ENCODE data around the gene HDAC4. TPM values are rescaled to one million over a fixed set of nuclear protein-coding genes. Genes with fewer than 3 reads are reported as not detected.

HDAC4 gene
- total RNA-seq, 1 experiment from 2014 or later: 61.5 TPM

DNA sequence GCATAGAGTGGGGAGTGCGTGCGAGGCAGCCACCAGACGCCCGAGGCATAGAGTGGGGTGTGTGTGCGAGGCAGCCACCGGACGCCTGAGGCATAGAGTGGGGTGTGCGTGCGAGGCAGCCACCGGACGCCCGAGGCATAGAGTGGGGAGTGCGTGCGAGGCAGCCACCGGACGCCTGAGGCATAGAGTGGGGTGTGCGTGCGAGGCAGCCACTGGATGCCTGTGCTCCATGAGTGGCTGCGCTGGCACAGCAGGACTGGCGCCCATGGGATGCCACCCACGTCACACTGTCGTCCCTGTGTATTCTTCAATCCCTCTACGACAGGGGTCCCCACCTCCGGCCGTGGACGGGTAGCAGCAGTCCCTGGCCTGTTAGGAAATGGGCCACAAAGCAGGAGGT, 221.9 kb downstream of the HDAC4 start:
- intact Hi-C loops (cut with micrococcal nuclease; ENCODE audit: unreplicated experiment): no loop called here
- Histone ChIP-seq H3K4me3 (no peak overlapping the region), H3K9me3 (ENCODE audit: insufficient read depth, low read depth) (no peaks in the 10 kb centered on the region), H3K4me2 (no peak overlapping the region), H3K27me3 (ENCODE audit: insufficient read depth, low read depth) (no peaks in the 10 kb centered on the region), H3K4me1 (replicated peaks; ENCODE audit: insufficient read depth) (no peaks in the 10 kb centered on the region), H3K9me2 (ENCODE audit: insufficient read depth) (no peaks in the 10 kb centered on the region), H3K79me2 (ENCODE audit: low read depth) (no peaks in the 10 kb centered on the region), H2AFZ (no peak overlapping the region), H3K36me3 (ENCODE audit: low read depth) (no peaks in the 10 kb centered on the region), H3K27ac (no peak overlapping the region), H4K20me1 (ENCODE audit: insufficient read depth) (no peaks in the 10 kb centered on the region; the same call in 1 of the 2 replicates), H3F3A (ENCODE audit: insufficient read depth, low read depth) (no peaks in the 10 kb centered on the region)
- no peak for DNase-seq
- no TSS peak for BruUV-seq (replicated peaks)
- POLR2A ChIA-PET (ENCODE audit: unreplicated experiment): no interaction called here
- CTCF ChIA-PET: no interaction called here
- no peak for TF ChIP-seq CTCF (conservative IDR thresholded peaks at IDR 0.05)
- no peak for TF ChIP-seq EZH2 (IDR thresholded peaks at IDR 0.05; ENCODE audit: low read depth)

- H3F3A ChIP-seq (ENCODE audit: insufficient read depth, low read depth): no peaks in the 10 kb centered on the region
- H3K9me3 ChIP-seq (ENCODE audit: insufficient read depth, low read depth): no peaks in the 10 kb centered on the region
- H3K4me2 ChIP-seq: no peak overlapping the region
- ChIA-PET CTCF (no interaction called here), POLR2A (ENCODE audit: unreplicated experiment) (no interaction called here)
- no peaks in the 10 kb centered on the region for H3K4me1 ChIP-seq (replicated peaks; ENCODE audit: insufficient read depth)
- intact Hi-C loops (cut with micrococcal nuclease; ENCODE audit: unreplicated experiment): no loop called here
- H3K4me3 ChIP-seq: no peak overlapping the region
- no peak for DNase-seq
- no TSS peak for BruUV-seq (replicated peaks)
- H3K9me2 ChIP-seq (ENCODE audit: insufficient read depth): peaks cover 2% of the 10 kb centered on the region; the same call in 1 of the 2 replicates
- no peaks in the 10 kb centered on the region for H3K36me3 ChIP-seq (ENCODE audit: low read depth)
- H3K27ac ChIP-seq: no peak overlapping the region
- no peaks in the 10 kb centered on the region for H3K79me2 ChIP-seq (ENCODE audit: low read depth)
- H2AFZ ChIP-seq: no peak overlapping the region
- no peak for TF ChIP-seq EZH2 (IDR thresholded peaks at IDR 0.05; ENCODE audit: low read depth)
- TF ChIP-seq CTCF (conservative IDR thresholded peaks at IDR 0.05): no peak
- no peaks in the 10 kb centered on the region for H3K27me3 ChIP-seq (ENCODE audit: insufficient read depth, low read depth)
- no peaks in the 10 kb centered on the region; the same call in 1 of the 2 replicates for H4K20me1 ChIP-seq (ENCODE audit: insufficient read depth)
Observed at GRCh38 chr2:239178484-239178883, 222.3 kb downstream of the HDAC4 start.

DNA sequence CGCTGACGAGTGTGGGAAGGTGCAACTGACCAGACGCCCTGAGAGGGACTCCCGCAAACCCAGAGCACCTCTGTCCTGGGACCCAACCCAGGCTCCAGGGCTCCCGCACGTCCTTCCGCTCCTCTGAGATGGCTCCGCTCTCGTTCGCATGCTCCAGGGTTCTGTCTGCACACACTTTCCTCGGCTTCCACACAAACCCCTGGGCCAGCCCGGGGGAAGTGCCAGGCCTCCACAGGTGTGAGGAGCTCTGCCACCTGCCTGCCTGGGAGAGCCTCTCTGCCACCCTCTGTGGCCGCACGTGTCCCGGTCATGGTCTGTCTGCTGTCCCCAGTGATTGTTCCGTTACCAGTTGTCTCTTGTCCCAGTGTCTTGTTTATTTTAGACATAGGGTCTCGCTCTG, 222.9 kb downstream of the HDAC4 start:
- BruUV-seq (replicated peaks): no TSS peak
- H3K4me3 ChIP-seq: no peak overlapping the region
- H3K79me2 ChIP-seq (ENCODE audit: low read depth): no peaks in the 10 kb centered on the region
- H3K4me2 ChIP-seq: no peak overlapping the region
- no peaks in the 10 kb centered on the region for H3K9me3 ChIP-seq (ENCODE audit: insufficient read depth, low read depth)
- H3K36me3 ChIP-seq (ENCODE audit: low read depth): no peaks in the 10 kb centered on the region
- H3K9me2 ChIP-seq (ENCODE audit: insufficient read depth): peaks cover 3% of the 10 kb centered on the region; the same call in 1 of the 2 replicates
- ChIA-PET CTCF (no interaction called here), POLR2A (ENCODE audit: unreplicated experiment) (no interaction called here)
- H3F3A ChIP-seq (ENCODE audit: insufficient read depth, low read depth): no peaks in the 10 kb centered on the region
- H3K27me3 ChIP-seq (ENCODE audit: insufficient read depth, low read depth): no peaks in the 10 kb centered on the region
- no peaks in the 10 kb centered on the region for H3K4me1 ChIP-seq (replicated peaks; ENCODE audit: insufficient read depth)
- intact Hi-C loops (cut with micrococcal nuclease; ENCODE audit: unreplicated experiment): no loop called here
- no peak overlapping the region for H2AFZ ChIP-seq
- H3K27ac ChIP-seq: no peak overlapping the region
- H4K20me1 ChIP-seq (ENCODE audit: insufficient read depth): no peaks in the 10 kb centered on the region; the same call in 1 of the 2 replicates
- no peak for TF ChIP-seq CTCF (conservative IDR thresholded peaks at IDR 0.05)
- no peak for TF ChIP-seq EZH2 (IDR thresholded peaks at IDR 0.05; ENCODE audit: low read depth)
- DNase-seq: no peak
